HG02973 (cell line): ENCODE results near the gene TGFB1.
"Not testable (repeated sequence)": the region's sequence is repeated elsewhere in the genome, so short reads cannot be mapped to it uniquely, and the experiment has no call there.

ENCODE experiments used
- ATAC-seq: cut with Tn5 transposase; IDR thresholded peaks from one replicate; pipeline ENCODE4 v1.9.1; 2021; ENCODE audit warnings: moderate library complexity; ENCODE audit not compliant: unreplicated experiment

The TGFB1 gene

GRCh38 chr19:41304706-41305483 lies 48.8 kb downstream of the TGFB1 start:
- ATAC-seq, result no peak

GRCh38 chr19:41303954-41304353 lies 49.8 kb downstream of the TGFB1 start:
- no peak for ATAC-seq

GRCh38 chr19:41302624-41303351 lies 50.9 kb downstream of the TGFB1 start:
- ATAC-seq, result no peak

- no peak for ATAC-seq
Measured at GRCh38 chr19:41300555-41300954, 53.2 kb downstream of the TGFB1 start.

- ATAC-seq, result no peak
Measured at GRCh38 chr19:41299755-41300089, 54.0 kb downstream of the TGFB1 start.

GRCh38 chr19:41299046-41299754 lies 54.5 kb downstream of the TGFB1 start:
- no peak for ATAC-seq

- no peak for ATAC-seq
Measured at GRCh38 chr19:41298348-41298964, 55.3 kb downstream of the TGFB1 start.

- peak; percentile 70 for ATAC-seq
Measured at GRCh38 chr19:41297628-41298347, 55.9 kb downstream of the TGFB1 start.

- ATAC-seq, result no peak
Measured at GRCh38 chr19:41296433-41296871, 57.3 kb downstream of the TGFB1 start.

- no peak for ATAC-seq
Measured at GRCh38 chr19:41295499-41295898, 58.2 kb downstream of the TGFB1 start.

GRCh38 chr19:41294393-41294792 lies 59.3 kb downstream of the TGFB1 start:
- ATAC-seq, result no peak

GRCh38 chr19:41289814-41290213 lies 63.9 kb downstream of the TGFB1 start:
- not testable (repeated sequence) for ATAC-seq

- ATAC-seq, result no peak
Measured at GRCh38 chr19:41288673-41289530, 64.8 kb downstream of the TGFB1 start.
